ENCODE measurements around the gene PCED1A.

DNA sequence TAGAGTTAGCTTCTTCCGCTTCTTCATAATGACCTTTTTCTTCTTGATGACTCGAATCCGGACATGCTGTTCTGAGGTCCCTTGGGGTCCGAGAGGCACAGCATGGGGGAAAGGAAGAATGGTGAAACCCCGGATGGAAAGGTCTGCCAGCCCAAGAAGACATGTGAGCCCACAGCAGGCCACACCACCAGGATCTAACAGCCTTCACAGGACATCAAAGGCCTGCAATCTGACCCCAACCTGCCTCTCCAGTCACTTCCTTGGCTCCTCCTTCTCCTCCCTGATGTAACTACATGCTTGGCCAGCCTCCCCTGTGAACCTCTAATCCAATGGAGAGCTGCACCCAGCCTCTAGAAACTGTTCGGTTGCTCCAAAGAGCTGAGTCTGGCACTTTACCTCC lies 41.6 kb downstream of the PCED1A start:
- no peak for TF ChIP-seq POLR2AphosphoS5 (IDR thresholded peaks at IDR 0.05)
- TF ChIP-seq, protein P1, sequence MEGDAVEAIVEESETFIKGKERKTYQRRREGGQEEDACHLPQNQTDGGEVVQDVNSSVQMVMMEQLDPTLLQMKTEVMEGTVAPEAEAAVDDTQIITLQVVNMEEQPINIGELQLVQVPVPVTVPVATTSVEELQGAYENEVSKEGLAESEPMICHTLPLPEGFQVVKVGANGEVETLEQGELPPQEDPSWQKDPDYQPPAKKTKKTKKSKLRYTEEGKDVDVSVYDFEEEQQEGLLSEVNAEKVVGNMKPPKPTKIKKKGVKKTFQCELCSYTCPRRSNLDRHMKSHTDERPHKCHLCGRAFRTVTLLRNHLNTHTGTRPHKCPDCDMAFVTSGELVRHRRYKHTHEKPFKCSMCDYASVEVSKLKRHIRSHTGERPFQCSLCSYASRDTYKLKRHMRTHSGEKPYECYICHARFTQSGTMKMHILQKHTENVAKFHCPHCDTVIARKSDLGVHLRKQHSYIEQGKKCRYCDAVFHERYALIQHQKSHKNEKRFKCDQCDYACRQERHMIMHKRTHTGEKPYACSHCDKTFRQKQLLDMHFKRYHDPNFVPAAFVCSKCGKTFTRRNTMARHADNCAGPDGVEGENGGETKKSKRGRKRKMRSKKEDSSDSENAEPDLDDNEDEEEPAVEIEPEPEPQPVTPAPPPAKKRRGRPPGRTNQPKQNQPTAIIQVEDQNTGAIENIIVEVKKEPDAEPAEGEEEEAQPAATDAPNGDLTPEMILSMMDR (IDR thresholded peaks at IDR 0.05), result no peak
